Measurements from ENCODE around the gene RNF103. TPM values are rescaled to one million over a fixed set of nuclear protein-coding genes. Genes with fewer than 3 reads are reported as not detected.

Gene RNF103
- total and polyA plus RNA-seq, 3 donors from 2014 or later = 48.2 to 59.7 (median 53.7) TPM

- TF ChIP-seq POLR2A (IDR thresholded peaks at IDR 0.05) (no peak), CTCF (IDR thresholded peaks at IDR 0.05) (no peak)
- whole genome bisulfite sequencing, 2 donors = 86 to 88% methylated on average over 2 to 5 of the region's 5 CpGs
Measured at GRCh38 chr2:86633155-86633651, 9.5 kb upstream of the RNF103 start.

GRCh38 chr2:86632672-86633071 lies 9.0 kb upstream of the RNF103 start:
- no peaks in the 10 kb centered on the region for H3K27me3 ChIP-seq
- DNase-seq = no peak
- H3K27ac ChIP-seq = no peak overlapping the region
- H3K36me3 ChIP-seq (ENCODE audit: low read depth, missing control alignments) = no peaks in the 10 kb centered on the region
- no peaks in the 10 kb centered on the region for H3K9me3 ChIP-seq
- 67 to 79% methylated on average over 2 of the region's 2 CpGs for WGBS, 2 donors
- intact Hi-C loops (cut with DNase I; ENCODE audit: low total_unique reads) = no loop called here
- H3K4me3 ChIP-seq = no peak overlapping the region
- peaks cover 11% of the 10 kb centered on the region for H3K4me1 ChIP-seq
- no peak for TF ChIP-seq CTCF (IDR thresholded peaks at IDR 0.05)
- no peak for TF ChIP-seq POLR2A (IDR thresholded peaks at IDR 0.05)

More at GRCh38 chr2:86633155-86633651, 9.5 kb upstream of the RNF103 start:
- Histone ChIP-seq H3K36me3 (ENCODE audit: low read depth, missing control alignments) (no peaks in the 10 kb centered on the region), H3K27ac (no peak overlapping the region), H3K27me3 (no peaks in the 10 kb centered on the region), H3K4me3 (no peak overlapping the region), H3K9me3 (no peaks in the 10 kb centered on the region), H3K4me1 (peaks cover 11% of the 10 kb centered on the region)
- intact Hi-C loops (cut with DNase I; ENCODE audit: low total_unique reads) = no loop called here
- no peak for DNase-seq

GRCh38 chr2:86631846-86632485 lies 8.3 kb upstream of the RNF103 start:
- no peak for DNase-seq
- TF ChIP-seq CTCF (IDR thresholded peaks at IDR 0.05) (no peak), POLR2A (IDR thresholded peaks at IDR 0.05) (no peak)
- Histone ChIP-seq H3K36me3 (ENCODE audit: low read depth, missing control alignments) (no peaks in the 10 kb centered on the region), H3K27me3 (no peaks in the 10 kb centered on the region), H3K27ac (no peak overlapping the region), H3K9me3 (no peaks in the 10 kb centered on the region), H3K4me1 (peaks cover 11% of the 10 kb centered on the region), H3K4me3 (no peak overlapping the region)
- WGBS, 2 donors = 87 to 89% methylated on average over 10 of the region's 10 CpGs
- intact Hi-C loops (cut with DNase I; ENCODE audit: low total_unique reads) = no loop called here

- Histone ChIP-seq H3K27ac (no peak overlapping the region), H3K9me3 (no peaks in the 10 kb centered on the region), H3K4me3 (no peak overlapping the region), H3K36me3 (ENCODE audit: low read depth, missing control alignments) (no peaks in the 10 kb centered on the region), H3K4me1 (peaks cover 11% of the 10 kb centered on the region), H3K27me3 (no peaks in the 10 kb centered on the region)
- intact Hi-C loops (cut with DNase I; ENCODE audit: low total_unique reads) = no loop called here
- no peak for TF ChIP-seq CTCF (IDR thresholded peaks at IDR 0.05)
- no peak for TF ChIP-seq POLR2A (IDR thresholded peaks at IDR 0.05)
- 27 to 43% methylated on average over 3 of the region's 3 CpGs for WGBS, 2 donors
- peak; percentile 34 for DNase-seq
Measured at GRCh38 chr2:86628091-86628522, 4.4 kb upstream of the RNF103 start.

GRCh38 chr2:86627550-86627949 lies 3.9 kb upstream of the RNF103 start:
- Histone ChIP-seq H3K4me3 (no peak overlapping the region), H3K27me3 (no peaks in the 10 kb centered on the region), H3K4me1 (peaks cover 11% of the 10 kb centered on the region), H3K36me3 (ENCODE audit: low read depth, missing control alignments) (no peaks in the 10 kb centered on the region), H3K9me3 (no peaks in the 10 kb centered on the region), H3K27ac (no peak overlapping the region)
- intact Hi-C loops (cut with DNase I; ENCODE audit: low total_unique reads) = no loop called here
- DNase-seq = no peak
- WGBS, 2 donors = 95 to 96% methylated on average over 3 of the region's 3 CpGs
- TF ChIP-seq POLR2A (IDR thresholded peaks at IDR 0.05) = no peak
- no peak for TF ChIP-seq CTCF (IDR thresholded peaks at IDR 0.05)

Data from testis (tissue), 3 donors.